CD4-positive, alpha-beta T cell treated with Interleukin-12 subunit alpha and Interleukin-12 subunit beta, for 1 hour (primary cell): Measurements from ENCODE around the gene SGCD.
"Not testable (repeated sequence)": the region's sequence is repeated elsewhere in the genome, so short reads cannot be mapped to it uniquely, and the experiment has no call there.

Source experiments
- DNase-seq: peaks from one replicate; pipeline ENCODE4 v3.0.0-alpha.2; 2020

SGCD gene

GRCh38 chr5:156589104-156589945, 262.4 kb downstream of the SGCD start:
- DNase-seq = no peak

GRCh38 chr5:156589946-156590216, 262.9 kb downstream of the SGCD start:
- DNase-seq = no peak

DNA sequence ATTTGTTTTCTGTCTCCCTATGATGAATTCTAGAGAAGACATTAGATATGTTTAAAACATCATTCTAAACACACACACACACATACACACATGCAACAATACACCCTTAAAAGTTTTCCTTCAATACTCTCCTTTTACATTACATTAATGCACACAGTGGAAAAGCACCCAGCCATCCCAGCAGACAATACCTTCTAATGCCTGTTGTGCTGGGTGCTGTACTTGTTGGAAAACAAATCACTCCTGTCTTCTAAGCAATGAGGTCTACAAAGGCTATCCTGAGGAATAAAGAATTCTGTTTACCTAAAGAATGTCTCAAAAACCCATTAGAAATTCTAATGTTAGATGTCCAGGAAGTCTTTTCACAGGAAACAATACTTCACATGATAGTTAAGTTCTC, 264.0 kb downstream of the SGCD start:
- no peak for DNase-seq

GRCh38 chr5:156591631-156592030, 264.7 kb downstream of the SGCD start:
- DNase-seq = no peak

DNA sequence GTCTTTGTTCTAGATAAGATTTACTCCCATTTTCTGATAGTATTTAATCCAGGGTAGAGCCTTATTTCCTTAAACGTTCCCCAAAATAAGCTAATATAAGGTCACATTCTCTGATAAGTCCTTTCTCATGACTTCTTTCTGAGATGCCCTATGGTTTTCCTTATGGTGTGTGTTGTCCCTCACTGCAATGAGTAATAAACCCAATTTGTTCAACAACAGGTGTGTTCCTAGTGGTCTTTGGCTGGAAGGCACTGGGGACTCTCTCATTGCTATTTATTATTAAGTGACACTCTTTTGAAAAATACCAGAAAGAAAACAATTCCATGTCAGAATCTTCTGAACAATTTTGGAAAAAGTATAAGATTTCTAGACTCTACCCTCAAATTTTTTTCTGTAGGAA, 266.6 kb downstream of the SGCD start:
- DNase-seq = no peak

GRCh38 chr5:156594406-156594805, 267.4 kb downstream of the SGCD start:
- DNase-seq = no peak

GRCh38 chr5:156595132-156595787, 268.3 kb downstream of the SGCD start:
- no peak for DNase-seq

DNA sequence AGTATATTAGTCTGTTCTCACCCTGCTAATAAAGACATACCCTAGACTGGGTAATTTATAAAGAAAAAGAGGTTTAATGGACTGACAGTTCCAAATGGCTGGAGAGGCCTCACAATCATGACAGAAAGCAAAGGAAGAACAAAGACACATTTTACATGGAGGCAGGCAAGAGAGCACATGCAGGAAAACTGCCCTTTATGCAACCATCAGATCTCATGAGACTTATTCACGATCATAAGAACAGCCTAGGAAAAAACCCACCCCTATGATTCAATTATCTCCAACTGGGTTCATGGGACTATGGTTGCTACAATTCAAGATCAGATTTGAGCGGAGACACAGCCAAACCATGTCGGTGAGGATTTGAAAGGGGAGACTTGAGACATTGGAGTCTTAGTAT, 270.3 kb downstream of the SGCD start:
- DNase-seq = no peak

DNA sequence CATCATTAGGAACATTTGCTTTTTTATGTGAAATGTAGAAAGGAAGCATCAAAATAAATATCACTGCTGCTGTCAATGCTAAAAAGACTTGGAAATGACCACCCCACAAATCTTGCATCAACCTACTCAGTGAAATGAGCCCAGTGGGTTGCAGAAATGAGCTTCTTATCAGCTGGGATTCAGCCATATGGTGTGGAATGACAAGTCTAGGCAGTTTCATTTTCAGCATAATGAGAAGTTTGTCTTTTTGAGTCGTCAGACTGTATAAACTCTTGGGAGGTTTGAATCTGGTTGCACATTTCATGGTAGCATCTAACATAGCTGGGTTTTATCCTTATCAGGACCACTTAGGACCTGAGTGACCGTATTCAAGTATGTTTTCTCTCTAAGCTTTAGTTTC, 272.0 kb downstream of the SGCD start:
- no peak for DNase-seq

DNA sequence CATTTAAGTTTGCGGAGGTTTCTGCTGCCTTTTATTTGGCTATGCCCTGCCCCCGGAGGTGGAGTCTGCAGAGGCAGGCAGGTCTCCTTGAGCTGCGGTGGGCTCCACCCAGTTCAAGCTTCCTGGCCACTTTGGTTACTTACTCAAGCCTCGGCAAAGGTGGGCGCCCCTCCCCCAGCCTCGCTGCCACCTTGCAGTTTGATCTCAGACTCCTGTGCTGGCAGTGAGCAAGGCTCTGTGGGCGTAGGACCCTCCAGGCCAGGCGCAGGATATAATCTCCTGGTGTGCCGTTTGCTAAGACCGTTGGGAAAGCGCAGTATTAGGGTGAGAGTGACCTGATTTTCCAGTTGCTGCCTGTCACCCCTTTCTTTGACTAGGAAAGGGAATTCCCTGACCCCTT, 283.6 kb downstream of the SGCD start:
- not testable (repeated sequence) for DNase-seq

DNA sequence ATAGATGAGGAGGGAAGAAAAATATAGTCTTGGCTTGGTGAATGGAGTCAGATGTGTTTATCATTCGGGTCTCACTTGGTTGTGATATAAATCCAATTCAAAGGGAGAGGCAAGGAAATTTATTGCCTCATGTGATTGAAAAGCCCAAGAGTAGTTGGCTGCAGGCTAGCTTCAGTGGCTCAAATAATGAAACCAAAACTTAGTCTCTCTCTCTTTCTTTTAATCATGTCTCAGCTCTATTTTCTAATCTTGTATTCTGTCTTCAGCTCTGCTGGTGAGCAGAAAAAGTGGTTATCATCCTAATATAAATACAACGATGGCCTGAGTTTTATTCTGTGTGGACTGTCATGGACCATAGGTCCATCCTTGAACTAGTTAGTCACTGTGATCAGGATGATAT, 288.9 kb downstream of the SGCD start:
- DNase-seq = no peak

- DNase-seq = no peak
Observed at GRCh38 chr5:156617426-156617825, 290.5 kb downstream of the SGCD start.

GRCh38 chr5:156618601-156619000, 291.6 kb downstream of the SGCD start:
- DNase-seq = no peak

DNA sequence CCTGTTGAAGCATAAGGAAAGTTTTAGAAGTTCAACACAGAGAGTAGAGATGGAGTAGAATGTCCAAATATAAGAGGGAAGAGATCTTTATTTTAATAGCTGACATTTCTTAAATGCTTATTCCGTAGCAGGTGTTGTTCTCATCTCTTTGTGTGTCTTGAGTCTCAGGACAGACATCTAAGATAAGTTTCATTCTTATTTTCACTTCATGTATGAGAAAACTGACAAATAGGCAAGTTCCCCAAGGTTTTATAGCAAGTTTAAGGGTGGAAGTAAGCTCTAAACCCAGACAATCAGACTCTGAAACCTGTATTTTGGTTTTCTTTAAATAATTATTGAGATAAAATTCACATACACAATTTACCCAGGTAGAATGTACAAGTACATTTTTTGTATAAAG, 294.8 kb downstream of the SGCD start:
- no peak for DNase-seq

DNA sequence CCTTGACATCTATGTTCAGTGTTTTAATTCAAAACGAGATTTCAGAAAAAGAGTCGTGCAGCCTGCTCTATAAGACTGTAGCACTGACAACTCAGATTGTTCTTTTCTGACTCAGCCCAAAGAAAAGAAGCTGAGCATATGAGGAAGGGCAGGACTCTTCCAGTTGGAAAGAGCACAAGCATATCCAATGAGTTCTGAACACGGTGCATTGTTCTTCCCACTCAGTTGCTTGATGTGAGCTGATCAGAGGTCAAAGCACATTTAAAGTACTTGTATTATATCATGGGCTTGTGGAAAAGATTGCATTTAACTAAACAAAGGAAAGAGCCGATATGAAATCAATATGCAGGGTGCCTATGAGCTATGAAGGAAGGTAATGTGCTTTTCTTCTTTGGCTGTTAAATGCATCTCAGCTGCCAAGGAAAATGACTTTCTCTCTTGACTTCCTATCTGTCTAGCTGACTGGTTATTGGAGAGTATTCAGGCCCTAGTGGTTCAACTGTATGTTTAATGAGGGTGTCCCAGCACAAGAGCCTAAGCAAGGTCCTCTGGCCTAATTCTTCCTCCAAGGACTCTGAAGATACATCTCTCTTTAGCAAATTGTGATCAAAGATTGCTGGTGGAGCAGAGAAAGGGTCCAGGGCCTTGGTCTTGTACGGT, 296.5 kb downstream of the SGCD start:
- no peak for DNase-seq

- no peak for DNase-seq
Observed at GRCh38 chr5:156624686-156625085, 297.7 kb downstream of the SGCD start.

DNA sequence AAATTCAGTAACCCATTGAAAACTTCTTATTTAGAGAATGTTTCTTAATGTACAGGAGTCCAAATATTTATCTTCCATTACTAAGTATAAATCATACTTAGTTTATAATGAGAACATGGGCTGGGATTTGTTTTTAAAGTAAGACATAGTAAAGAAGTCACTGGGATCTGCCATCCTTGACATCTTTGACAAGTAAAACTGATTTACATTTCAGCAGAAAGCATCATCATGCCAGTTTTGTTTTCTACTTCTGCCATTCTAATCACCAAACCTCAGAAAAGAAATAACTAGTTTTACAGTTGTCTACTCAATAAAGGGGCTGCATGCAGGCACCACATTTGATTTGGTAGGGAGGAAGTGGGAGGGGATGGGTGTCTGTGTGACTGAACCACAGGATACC, 301.5 kb downstream of the SGCD start:
- no peak for DNase-seq

GRCh38 chr5:156631005-156631404, 304.0 kb downstream of the SGCD start:
- no peak for DNase-seq

DNA sequence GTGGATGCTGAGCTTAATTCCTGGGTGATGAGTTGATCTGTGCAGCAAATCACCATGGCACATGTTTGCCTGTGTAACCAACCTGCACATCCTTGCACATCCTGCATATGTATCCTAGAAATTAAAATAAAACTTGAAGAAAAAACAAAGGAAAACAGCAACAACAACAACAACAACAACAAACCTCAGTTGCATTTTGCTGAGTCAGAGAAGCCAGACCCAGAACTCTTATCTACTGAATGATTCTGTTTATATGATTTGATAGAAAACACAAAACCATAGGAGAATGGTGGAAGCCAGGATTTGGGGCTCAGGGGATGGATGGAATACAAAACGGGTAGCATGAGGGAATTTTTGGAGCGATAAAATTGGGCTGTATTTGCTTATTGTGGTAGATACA, 307.3 kb downstream of the SGCD start:
- no peak for DNase-seq

- DNase-seq = no peak
Observed at GRCh38 chr5:156640691-156641241, 313.8 kb downstream of the SGCD start.

GRCh38 chr5:156641686-156642085, 314.7 kb downstream of the SGCD start:
- no peak for DNase-seq

GRCh38 chr5:156647034-156647451, 320.1 kb downstream of the SGCD start:
- DNase-seq = no peak

DNA sequence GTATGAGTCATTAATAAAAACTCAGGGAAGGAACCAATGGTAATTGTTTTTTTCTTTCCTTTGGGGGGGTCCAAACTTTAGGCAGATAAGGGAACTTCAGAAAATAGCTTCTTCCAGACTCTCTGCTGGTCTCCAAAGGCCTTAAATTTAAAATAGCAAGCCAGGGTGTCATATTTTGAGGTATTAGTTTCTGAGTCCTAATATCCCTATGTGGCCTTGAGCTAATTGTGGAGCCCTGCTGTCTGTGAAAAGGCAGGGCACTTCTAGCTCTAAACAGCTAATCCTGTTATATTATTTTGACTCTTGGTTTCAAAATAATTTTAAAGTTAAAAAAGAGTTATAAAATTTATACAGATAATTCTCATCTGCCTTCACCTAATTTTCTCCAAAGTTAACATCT, 327.5 kb downstream of the SGCD start:
- no peak for DNase-seq

DNA sequence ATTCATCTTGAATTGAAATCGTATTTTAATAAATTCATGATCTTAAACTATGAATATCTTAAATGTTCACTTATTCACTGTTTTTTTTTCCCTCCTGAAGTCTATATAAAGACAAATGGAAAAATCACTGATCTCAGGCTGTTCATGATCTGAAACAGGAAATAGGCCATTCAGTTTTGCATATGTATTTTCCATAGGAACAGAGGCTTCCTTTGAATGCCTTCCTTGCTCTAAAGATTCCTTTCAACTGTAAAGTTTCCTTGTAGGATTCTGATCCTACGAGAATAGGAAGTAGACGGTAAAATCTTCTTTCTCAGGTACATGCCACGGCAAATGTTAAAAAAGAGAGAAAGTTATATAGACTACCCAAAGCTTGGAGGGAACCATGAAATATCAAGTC, 328.8 kb downstream of the SGCD start:
- no peak for DNase-seq
